GM10248 (cell line): Measurements from ENCODE around the gene SYN1.

Source experiments
- CTCF ChIA-PET: fragments of 300-600 bp; sonication (Branson Sonifier 250); formaldehyde crosslinking; extraction: SDS; loops from one replicate; lab custom pipeline; 2021; ENCODE audit warnings: antibody characterized with exemption; lab: Yijun Ruan, JAX
- POLR2A ChIA-PET: fragments of 350-650 bp; sonication (Branson Sonifier 250); formaldehyde crosslinking; extraction: SDS; loops from one replicate; lab custom pipeline; 2020; ENCODE audit warnings: antibody characterized with exemption; lab: Yijun Ruan, JAX
- DNase-seq: peaks from one replicate; pipeline ENCODE4 v3.0.0; 2012; ENCODE audit errors: extremely low spot score
- TF ChIP-seq, protein P1 (sequence below): IDR thresholded peaks from 2 replicates; pipeline ENCODE4 v1.5.1; 2012; ENCODE audit warnings: mild to moderate bottlenecking, low read depth; ENCODE audit errors: extremely low read depth, missing control alignments, control extremely low read depth

The SYN1 gene

DNA sequence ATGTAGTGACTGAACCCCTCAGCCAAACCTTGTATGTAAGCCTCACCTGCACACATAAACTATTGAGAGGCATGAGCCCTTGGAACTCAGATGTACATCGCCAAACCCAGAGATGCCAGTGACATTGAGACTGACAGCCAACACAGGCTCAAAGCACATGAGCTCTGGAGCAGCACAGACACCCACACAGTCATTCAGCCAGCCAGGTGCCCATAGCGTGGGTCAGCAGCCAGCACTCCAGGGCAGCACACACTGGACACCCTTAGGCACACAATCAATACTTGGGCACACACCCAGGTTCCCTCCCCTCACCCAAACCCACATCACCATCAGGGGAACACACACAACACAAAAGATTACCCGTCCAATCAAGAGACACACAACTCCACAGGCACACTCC is 41.8 kb downstream of the SYN1 start:
- POLR2A ChIA-PET = no interaction called here
- TF ChIP-seq, protein P1, sequence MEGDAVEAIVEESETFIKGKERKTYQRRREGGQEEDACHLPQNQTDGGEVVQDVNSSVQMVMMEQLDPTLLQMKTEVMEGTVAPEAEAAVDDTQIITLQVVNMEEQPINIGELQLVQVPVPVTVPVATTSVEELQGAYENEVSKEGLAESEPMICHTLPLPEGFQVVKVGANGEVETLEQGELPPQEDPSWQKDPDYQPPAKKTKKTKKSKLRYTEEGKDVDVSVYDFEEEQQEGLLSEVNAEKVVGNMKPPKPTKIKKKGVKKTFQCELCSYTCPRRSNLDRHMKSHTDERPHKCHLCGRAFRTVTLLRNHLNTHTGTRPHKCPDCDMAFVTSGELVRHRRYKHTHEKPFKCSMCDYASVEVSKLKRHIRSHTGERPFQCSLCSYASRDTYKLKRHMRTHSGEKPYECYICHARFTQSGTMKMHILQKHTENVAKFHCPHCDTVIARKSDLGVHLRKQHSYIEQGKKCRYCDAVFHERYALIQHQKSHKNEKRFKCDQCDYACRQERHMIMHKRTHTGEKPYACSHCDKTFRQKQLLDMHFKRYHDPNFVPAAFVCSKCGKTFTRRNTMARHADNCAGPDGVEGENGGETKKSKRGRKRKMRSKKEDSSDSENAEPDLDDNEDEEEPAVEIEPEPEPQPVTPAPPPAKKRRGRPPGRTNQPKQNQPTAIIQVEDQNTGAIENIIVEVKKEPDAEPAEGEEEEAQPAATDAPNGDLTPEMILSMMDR = no peak
- peak; percentile 3 for DNase-seq
- CTCF ChIA-PET = interaction anchor here (1.0 kb wide), 1 partner anchor 9 kb away, joined by 3 read pairs; no protein-coding TSS in a partner anchor

DNA sequence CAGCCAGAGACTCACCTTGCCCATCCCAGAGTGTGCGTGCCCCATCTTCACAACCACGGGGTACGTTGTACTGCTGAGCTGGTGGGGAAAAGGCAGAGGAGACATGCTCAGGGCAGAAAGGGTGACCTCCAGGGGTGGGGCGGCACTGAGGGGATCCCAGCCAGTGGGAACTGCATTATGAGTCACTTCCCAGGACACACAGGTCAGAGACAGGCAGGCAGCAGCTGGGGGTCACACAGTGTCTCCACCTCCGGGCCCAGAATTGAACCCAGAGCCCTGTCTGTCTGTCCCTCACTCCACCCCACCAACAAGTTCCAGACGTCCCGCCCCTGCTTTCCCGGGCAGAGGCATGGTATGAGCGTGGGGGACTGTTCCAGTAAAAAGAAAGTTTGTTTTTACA is 42.2 kb downstream of the SYN1 start:
- POLR2A ChIA-PET = no interaction called here
- CTCF ChIA-PET = interaction anchor here (1.0 kb wide), 1 partner anchor 9 kb away, joined by 3 read pairs; no protein-coding TSS in a partner anchor
- DNase-seq = peak; percentile 3
- TF ChIP-seq, protein P1 = no peak

DNA sequence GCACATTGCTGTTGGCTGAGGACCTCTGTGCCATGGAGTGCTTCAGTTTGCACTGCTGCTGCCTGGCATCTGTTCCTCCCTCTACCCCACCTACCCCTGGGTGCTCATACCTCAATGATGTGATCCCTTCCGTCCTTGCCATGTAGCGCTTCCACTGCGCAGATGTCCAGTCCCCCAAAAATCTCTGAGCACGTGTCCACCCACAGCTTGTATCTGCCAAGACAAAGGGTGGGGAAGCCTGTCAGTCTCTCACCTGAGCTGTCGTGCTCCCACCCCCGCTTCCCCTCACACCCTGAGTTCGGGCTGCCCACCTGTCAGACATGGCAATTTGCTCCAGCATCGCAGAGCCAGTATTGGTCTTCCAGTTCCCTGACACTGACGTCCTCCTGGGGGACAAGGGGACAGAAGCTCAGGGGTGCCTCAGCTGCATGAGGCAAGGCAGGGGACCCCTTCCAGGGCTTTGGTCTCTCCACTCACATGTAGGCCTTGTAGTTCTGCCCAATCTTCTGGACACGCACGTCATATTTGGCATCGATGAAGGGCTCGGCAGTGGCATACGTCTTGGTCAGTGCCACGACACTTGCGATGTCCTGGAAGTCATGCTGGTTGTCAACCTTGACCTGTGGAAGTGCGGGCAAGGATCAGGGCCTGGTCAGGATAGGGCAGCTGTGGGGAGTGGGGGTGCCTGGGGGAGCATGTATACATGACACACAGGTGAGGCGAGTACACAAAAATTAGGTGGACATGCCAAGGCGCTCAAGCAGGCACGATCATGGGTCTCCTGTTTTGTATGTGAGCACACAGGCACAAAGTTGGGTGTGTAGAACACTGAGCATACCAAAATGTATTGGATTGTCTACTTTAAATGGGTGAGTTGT is 43.4 kb downstream of the SYN1 start:
- ChIA-PET CTCF (no interaction called here), POLR2A (no interaction called here)
- TF ChIP-seq, protein P1 = no peak
- no peak for DNase-seq

DNA sequence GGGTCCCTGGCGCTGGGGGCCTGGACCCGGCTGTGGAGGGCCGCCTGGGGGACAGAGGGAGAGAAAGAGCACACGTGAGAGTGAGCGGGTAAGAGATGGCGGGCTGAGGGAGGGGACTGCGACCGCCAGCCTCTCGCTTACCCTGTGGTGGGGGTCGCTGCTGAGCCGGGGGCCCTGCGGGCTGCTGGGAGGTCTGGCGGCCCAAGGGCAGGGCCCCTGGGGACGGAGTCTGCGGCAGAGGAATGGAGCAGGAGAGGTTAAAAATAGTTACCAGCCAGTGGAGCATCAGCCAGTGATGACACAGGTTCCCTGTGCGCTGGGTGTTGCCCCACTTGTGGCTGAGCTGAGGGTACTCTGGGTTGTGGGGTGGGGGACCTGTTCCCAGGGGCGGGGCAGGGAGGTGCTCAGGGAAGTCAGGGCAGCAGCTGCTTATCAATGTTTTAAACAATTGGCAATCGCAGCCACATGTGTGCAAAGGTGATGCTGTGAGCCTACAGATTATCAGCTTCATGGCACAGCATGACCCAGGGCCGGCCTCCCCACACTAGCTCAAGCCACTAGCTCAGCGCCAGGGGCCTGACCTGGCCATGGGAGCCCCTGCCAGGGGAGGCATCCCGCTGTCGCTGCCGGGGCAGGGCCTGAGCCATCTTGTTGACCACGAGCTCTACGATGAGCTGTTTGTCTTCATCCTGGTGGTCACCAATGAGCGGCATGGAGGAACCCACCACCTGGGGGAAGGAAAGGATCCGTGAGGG is 44.9 kb downstream of the SYN1 start:
- CTCF ChIA-PET = no interaction called here
- peak; percentile 10 for DNase-seq
- POLR2A ChIA-PET = no interaction called here
- TF ChIP-seq, protein P1 = no peak

DNA sequence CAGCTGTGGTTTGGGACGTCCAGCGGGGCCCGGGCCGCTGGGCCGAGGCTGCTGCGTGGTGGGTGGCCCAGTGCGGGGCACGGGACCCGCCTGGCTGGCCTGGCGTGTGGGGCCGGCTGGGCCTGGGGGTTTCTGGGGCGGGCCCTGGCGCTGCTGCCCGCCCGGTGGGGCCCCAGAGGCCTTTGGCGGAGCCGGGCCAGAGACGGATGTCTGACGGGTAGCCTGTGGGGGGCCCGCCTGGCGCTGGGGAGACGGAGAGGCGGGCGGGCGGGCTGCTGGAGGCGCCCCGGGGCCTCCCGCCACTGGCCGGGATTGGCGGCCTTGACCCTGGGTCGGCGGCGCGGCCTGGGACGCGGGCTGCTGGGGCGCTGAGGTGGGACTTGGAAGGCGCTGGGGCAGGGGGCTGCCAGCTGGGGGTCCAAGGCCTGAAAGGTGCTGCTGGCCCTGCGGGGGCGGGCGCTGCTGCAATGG is 45.5 kb downstream of the SYN1 start:
- POLR2A ChIA-PET = no interaction called here
- CTCF ChIA-PET = no interaction called here
- DNase-seq = peak; percentile 12
- TF ChIP-seq, protein P1 = no peak

DNA sequence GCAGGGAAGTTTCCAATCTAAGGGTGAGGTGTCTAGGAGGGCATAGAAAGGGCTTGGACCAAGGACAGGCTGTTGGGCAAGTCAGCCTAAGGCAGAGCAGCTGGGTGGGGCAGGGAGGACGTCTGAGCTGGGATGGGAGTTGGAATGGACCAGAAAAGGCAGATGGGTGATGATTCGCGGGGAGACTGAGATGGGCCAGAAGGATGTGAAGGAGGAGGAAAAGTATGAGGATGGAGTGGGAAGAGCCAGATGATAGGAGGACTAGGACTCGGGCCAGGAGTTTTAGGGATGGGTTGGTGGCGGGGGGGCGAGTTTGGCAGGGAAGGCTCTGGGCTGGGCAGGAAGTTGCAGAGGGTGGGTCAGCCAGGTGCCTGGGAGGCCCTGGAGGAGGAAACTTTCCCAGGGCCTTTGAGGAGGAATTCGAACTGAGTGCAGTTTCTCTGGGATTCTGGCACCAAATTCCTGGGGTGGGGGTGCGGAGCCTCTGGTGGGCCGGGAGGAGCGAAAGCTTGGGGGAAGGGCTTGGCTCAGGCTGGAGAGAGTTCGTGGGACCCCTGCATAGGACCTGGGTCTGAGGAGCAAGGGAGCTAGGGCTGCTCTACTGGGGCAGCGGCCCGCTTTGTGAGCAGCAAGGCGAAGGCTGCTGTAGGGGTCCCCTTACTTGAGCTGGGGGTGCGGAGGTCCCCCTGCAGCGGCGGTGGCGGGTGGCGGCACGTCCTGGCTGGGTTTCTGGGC is 46.1 kb downstream of the SYN1 start:
- ChIA-PET POLR2A (no interaction called here), CTCF (no interaction called here)
- TF ChIP-seq, protein P1 = no peak
- DNase-seq = no peak
